K562 (cell line): ENCODE measurements around the gene NPVF. TPM values are rescaled to one million over a fixed set of nuclear protein-coding genes. Genes with fewer than 3 reads are reported as not detected.

ENCODE experiments used
- ARID1B ChIP-seq: fragments of 450-650 bp; IDR thresholded peaks from 2 replicates; pipeline ENCODE4 v1.6.1; 2016; ENCODE audit warnings: antibody characterized with exemption, mild to moderate bottlenecking, inconsistent platforms
- ARID2 ChIP-seq: fragments of 450-650 bp; IDR thresholded peaks from 2 replicates; pipeline ENCODE4 v1.6.1; 2017; ENCODE audit warnings: antibody characterized with exemption, mild to moderate bottlenecking
- ARID3A ChIP-seq: IDR thresholded peaks from 2 replicates; pipeline ENCODE4 v1.6.1; 2012; ENCODE audit warnings: low read depth, low read length, improper control_type of control experiment, borderline replicate concordance
- ATF2 ChIP-seq: sonication (generic); formaldehyde crosslinking; IDR thresholded peaks from 2 replicates; pipeline ENCODE4 v1.8.1; 2022; ENCODE audit warnings: missing genetic modification reagents
- BRD9 ChIP-seq: fragments of 450-650 bp; IDR thresholded peaks from 2 replicates; pipeline ENCODE4 v1.6.1; 2018; ENCODE audit warnings: low read depth; ENCODE audit not compliant: partially characterized antibody
- ELF2 ChIP-seq: fragments of 250-450 bp; sonication (Bioruptor Pico); IDR thresholded peaks from 2 replicates; pipeline ENCODE4 v1.5.0; 2021; ENCODE audit warnings: mild to moderate bottlenecking
- FIP1L1 ChIP-seq: fragments of 200-400 bp; formaldehyde crosslinking; IDR thresholded peaks from 2 replicates; pipeline ENCODE4 v1.6.1; 2018; ENCODE audit warnings: mild to moderate bottlenecking, low read depth, low read length; ENCODE audit not compliant: poor library complexity, severe bottlenecking
- FOXM1 ChIP-seq, 2 experiments: fragments of 450-650 bp in 1 of 2; sonication (generic) in 1 of 2; formaldehyde crosslinking in 1 of 2; IDR thresholded peaks; 2 replicates each; pipeline versions ENCODE4 v1.6.1 to v1.9.0; 2017 to 2022; ENCODE audit warnings: low read depth in 2 of 2, mild to moderate bottlenecking in 2 of 2, missing genetic modification reagents in 1 of 2, moderate library complexity in 1 of 2
- HNRNPUL1 ChIP-seq: fragments of 200-400 bp; formaldehyde crosslinking; IDR thresholded peaks from 2 replicates; pipeline ENCODE4 v1.6.1; 2017; ENCODE audit warnings: low read length
- LCOR ChIP-seq: sonication (generic); formaldehyde crosslinking; IDR thresholded peaks from 2 replicates; pipeline ENCODE4 v1.8.0; 2022; ENCODE audit warnings: mild to moderate bottlenecking, missing genetic modification reagents
- MCM2 ChIP-seq: fragments of 450-650 bp; IDR thresholded peaks from 2 replicates; pipeline ENCODE4 v1.6.1; 2017; ENCODE audit warnings: low read depth, mild to moderate bottlenecking
- MCM3 ChIP-seq: fragments of 450-650 bp; IDR thresholded peaks from 2 replicates; pipeline ENCODE4 v1.6.1; 2016
- NFIX ChIP-seq: fragments of 250-450 bp; sonication (Bioruptor Pico); IDR thresholded peaks from 2 replicates; pipeline ENCODE4 v1.4.0; 2020; ENCODE audit warnings: low read depth, mild to moderate bottlenecking, moderate library complexity
- NFRKB ChIP-seq: fragments of 450-650 bp; IDR thresholded peaks from 2 replicates; pipeline ENCODE4 v1.6.1; 2016; ENCODE audit warnings: low read depth
- PML ChIP-seq: IDR thresholded peaks from 2 replicates; pipeline ENCODE4 v1.6.1; 2012; ENCODE audit warnings: low read length, inconsistent platforms
- SIN3A ChIP-seq, 2 experiments: fragments of 150-350 bp in 1 of 2; IDR thresholded peaks; 2 replicates each; pipeline ENCODE4 v1.6.1; 2011 to 2016; ENCODE audit warnings: borderline replicate concordance in 2 of 2, low read depth in 2 of 2, low read length in 2 of 2, mild to moderate bottlenecking in 2 of 2, moderate library complexity in 2 of 2; ENCODE audit not compliant: control insufficient read depth in 1 of 2
- SLC30A9 ChIP-seq: fragments of 250-450 bp; sonication (Bioruptor Pico); IDR thresholded peaks from 2 replicates; pipeline ENCODE4 v1.8.0; 2022; ENCODE audit warnings: mild to moderate bottlenecking, moderate library complexity
- TBP ChIP-seq: optimal IDR thresholded peaks from 2 replicates; pipeline ENCODE3; 2011; ENCODE audit warnings: low read depth, low read length, improper control_type of control experiment
- TEAD2 ChIP-seq: fragments of 450-650 bp; IDR thresholded peaks from 2 replicates; pipeline ENCODE4 v1.6.1; 2016; ENCODE audit warnings: missing genetic modification characterization, control low read depth, missing compliant biosample characterization
- YBX1 ChIP-seq: fragments of 450-650 bp; IDR thresholded peaks from 2 replicates; pipeline ENCODE4 v1.7.1; 2016; ENCODE audit warnings: mild to moderate bottlenecking
- ZBTB7A ChIP-seq: IDR thresholded peaks from 2 replicates; pipeline ENCODE4 v1.6.1; 2011; ENCODE audit warnings: low read depth, mild to moderate bottlenecking, low read length, moderate library complexity, borderline replicate concordance; ENCODE audit not compliant: control insufficient read depth
- ZNF316 ChIP-seq: fragments of 450-650 bp; IDR thresholded peaks from 2 replicates; pipeline ENCODE4 v1.6.1; 2016
- ZNF778 ChIP-seq: fragments of 450-650 bp; formaldehyde crosslinking; IDR thresholded peaks from 2 replicates; pipeline ENCODE4 v1.4.0; 2020; ENCODE audit warnings: mild to moderate bottlenecking, moderate library complexity
- polyA plus RNA-seq, 8 experiments: library from polyadenylated mRNA; depleted of rRNA in 4 of 8; stranded (reverse) in 5 of 8; unstranded in 3 of 8; fragments of >200 nt; fragmentation: Nextera tagmentation in 2 of 8; fragmentation: Illumina TruSeq in 1 of 8; extraction: Ambion mirVana in 2 of 8; extraction: Trizol in 1 of 8; gene quantifications; 2 replicates each; pipeline versions ENCODE4 v1.2.1 to v1.2.3, GENCODE V29; 2011 to 2014; ENCODE audit warnings: inconsistent platforms in 1 of 8, missing spikeins in 1 of 8
- total RNA-seq, 7 experiments: library from RNA; depleted of rRNA in 6 of 7; stranded (reverse); fragments of >200 nt in 6 of 7; fragmentation: Illumina TruSeq in 2 of 7; extraction: Trizol in 2 of 7; gene quantifications; 2 replicates each; pipeline versions ENCODE4 v1.2.1 to v1.2.3, GENCODE V29; 2011 to 2021; ENCODE audit warnings: low replicate concordance in 1 of 7
- TF ChIP-seq, protein P1 (sequence below): fragments of 250-450 bp; sonication (Bioruptor Pico); IDR thresholded peaks from 2 replicates; pipeline ENCODE4 v1.5.0; 2020; ENCODE audit warnings: mild to moderate bottlenecking
- TF ChIP-seq, protein P2 (sequence below): fragments of 450-650 bp; IDR thresholded peaks from 2 replicates; pipeline ENCODE4 v1.6.1; 2016

NPVF gene
- total and polyA plus RNA-seq, 9 of the 15 experiments (the other 6 are each of a cell fraction or from before 2014, with no cell fraction given), result not detected

DNA sequence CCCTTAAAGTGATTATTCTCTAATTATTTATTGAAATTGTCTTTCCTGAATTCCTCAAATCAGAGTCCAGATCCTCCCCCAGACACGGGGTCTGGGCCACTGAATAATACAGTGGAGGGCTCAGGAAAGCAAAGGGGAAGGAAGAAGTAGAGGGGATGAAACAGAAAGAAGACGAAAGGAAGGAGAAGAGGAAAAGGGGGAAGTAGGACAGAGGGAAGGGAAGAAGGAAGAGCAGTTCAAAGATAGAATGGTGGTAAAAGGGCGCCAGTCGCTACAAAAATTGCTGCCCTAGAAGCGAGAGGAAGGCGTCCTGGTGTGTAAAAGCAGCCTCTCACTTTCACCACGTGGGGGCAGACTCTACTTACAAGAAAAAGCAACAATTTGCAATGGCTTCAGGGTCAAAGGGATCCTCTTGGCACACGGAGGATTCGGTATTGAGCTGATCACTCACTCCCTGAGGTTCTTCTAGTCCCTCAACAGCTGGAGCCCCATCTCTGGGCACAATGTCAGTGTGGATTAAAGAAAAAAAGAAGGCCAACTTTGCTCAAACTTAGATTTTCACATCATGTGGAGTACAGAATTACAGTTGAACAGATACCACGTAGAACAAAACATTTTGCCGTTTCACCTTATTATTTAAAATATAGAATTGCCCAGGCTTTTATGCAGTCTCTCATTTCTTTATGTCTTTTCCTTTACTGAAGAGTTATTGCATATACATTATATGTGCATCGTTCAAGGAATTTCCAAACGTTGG, 31.4 kb upstream of the NPVF start (continued):
- TF ChIP-seq MCM2 (no peak), BRD9 (no peak), LCOR (CRISPR knock-in tag) (no peak), HNRNPUL1 (no peak), SIN3A (IDR thresholded peaks at IDR 0.05; ENCODE audit: borderline replicate concordance in 2 of 2, control insufficient read depth in 1 of 2, low read depth in 2 of 2, low read length in 2 of 2) (no peak), MCM3 (no peak), TEAD2 (tag) (no peak), ELF2 (no peak), FOXM1 (IDR thresholded peaks at IDR 0.05; ENCODE audit: low read depth) (no peak), FOXM1 (CRISPR knock-in tag; IDR thresholded peaks at IDR 0.05; ENCODE audit: low read depth) (no peak), ARID2 (no peak; the same call in 1 of the 2 replicates), ATF2 (no peak), FIP1L1 (no peak), ARID1B (no peak), ZNF778 (no peak), ZNF316 (no peak), TBP (no peak), ARID3A (no peak), NFRKB (no peak), YBX1 (no peak), NFIX (CRISPR knock-in tag) (no peak), SLC30A9 (CRISPR knock-in tag) (no peak), ZBTB7A (no peak), PML (no peak)
- TF ChIP-seq, protein P1, sequence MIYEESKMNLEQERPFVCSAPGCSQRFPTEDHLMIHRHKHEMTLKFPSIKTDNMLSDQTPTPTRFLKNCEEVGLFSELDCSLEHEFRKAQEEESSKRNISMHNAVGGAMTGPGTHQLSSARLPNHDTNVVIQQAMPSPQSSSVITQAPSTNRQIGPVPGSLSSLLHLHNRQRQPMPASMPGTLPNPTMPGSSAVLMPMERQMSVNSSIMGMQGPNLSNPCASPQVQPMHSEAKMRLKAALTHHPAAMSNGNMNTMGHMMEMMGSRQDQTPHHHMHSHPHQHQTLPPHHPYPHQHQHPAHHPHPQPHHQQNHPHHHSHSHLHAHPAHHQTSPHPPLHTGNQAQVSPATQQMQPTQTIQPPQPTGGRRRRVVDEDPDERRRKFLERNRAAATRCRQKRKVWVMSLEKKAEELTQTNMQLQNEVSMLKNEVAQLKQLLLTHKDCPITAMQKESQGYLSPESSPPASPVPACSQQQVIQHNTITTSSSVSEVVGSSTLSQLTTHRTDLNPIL (CRISPR knock-in tag), result no peak
- TF ChIP-seq, protein P2, sequence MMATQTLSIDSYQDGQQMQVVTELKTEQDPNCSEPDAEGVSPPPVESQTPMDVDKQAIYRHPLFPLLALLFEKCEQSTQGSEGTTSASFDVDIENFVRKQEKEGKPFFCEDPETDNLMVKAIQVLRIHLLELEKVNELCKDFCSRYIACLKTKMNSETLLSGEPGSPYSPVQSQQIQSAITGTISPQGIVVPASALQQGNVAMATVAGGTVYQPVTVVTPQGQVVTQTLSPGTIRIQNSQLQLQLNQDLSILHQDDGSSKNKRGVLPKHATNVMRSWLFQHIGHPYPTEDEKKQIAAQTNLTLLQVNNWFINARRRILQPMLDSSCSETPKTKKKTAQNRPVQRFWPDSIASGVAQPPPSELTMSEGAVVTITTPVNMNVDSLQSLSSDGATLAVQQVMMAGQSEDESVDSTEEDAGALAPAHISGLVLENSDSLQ, result no peak
